BJ (cell line): ENCODE results near the gene GPR146. TPM values are rescaled to one million over a fixed set of nuclear protein-coding genes. Genes with fewer than 3 reads are reported as not detected.

Source experiments
- CTCF ChIA-PET: fragments of 350-600 bp; formaldehyde crosslinking; extraction: SDS; loops from one replicate; lab custom pipeline; 2021; ENCODE audit warnings: antibody characterized with exemption, inconsistent platforms; lab: Yijun Ruan, JAX
- POLR2A ChIA-PET: fragments of 300-600 bp; sonication (Branson Sonifier 250); formaldehyde crosslinking; extraction: SDS; loops from one replicate; lab custom pipeline; 2021; ENCODE audit warnings: antibody characterized with exemption; lab: Charles Lee
- DNase-seq: peaks from one replicate; pipeline ENCODE4 v3.0.0-alpha.2; 2011; ENCODE audit warnings: low read depth
- H3K27me3 ChIP-seq: 2 replicates; pipeline ENCODE4 v1.6.0; 2011; ENCODE audit warnings: low read length; ENCODE audit not compliant: control insufficient read depth, insufficient read depth
- H3K36me3 ChIP-seq: 2 replicates; pipeline ENCODE4 v1.5.1; 2011; ENCODE audit warnings: low read length; ENCODE audit not compliant: control insufficient read depth, insufficient read depth
- H3K4me3 ChIP-seq: 2 replicates; pipeline ENCODE4 v1.5.1; 2011; ENCODE audit warnings: low read depth, mild to moderate bottlenecking, control low read depth, low read length
- polyA plus RNA-seq: library from polyadenylated mRNA; depleted of rRNA; stranded (reverse); fragments of >200 nt; gene quantifications from 2 replicates; pipeline ENCODE4 v1.2.3, GENCODE V29; 2011
- TF ChIP-seq, protein P1 (sequence below): IDR thresholded peaks from 2 replicates; pipeline ENCODE4 v1.5.1; 2011; ENCODE audit warnings: low read depth, mild to moderate bottlenecking, control low read depth, inconsistent platforms, low read length, moderate library complexity; ENCODE audit not compliant: insufficient read depth

Gene GPR146
- polyA plus RNA-seq, 1 experiment = 4.5 TPM

- ChIA-PET CTCF (interaction anchor here (1.1 to 1.9 kb wide), 4 partner anchors 11 to 53 kb away, joined by 3 to 16 read pairs (median 4); no protein-coding TSS in a partner anchor), POLR2A (no interaction called here)
- Histone ChIP-seq H3K4me3 (no peak overlapping the region), H3K27me3 (no peaks in the 10 kb centered on the region), H3K36me3 (no peaks in the 10 kb centered on the region)
- DNase-seq = no peak
- TF ChIP-seq, protein P1, sequence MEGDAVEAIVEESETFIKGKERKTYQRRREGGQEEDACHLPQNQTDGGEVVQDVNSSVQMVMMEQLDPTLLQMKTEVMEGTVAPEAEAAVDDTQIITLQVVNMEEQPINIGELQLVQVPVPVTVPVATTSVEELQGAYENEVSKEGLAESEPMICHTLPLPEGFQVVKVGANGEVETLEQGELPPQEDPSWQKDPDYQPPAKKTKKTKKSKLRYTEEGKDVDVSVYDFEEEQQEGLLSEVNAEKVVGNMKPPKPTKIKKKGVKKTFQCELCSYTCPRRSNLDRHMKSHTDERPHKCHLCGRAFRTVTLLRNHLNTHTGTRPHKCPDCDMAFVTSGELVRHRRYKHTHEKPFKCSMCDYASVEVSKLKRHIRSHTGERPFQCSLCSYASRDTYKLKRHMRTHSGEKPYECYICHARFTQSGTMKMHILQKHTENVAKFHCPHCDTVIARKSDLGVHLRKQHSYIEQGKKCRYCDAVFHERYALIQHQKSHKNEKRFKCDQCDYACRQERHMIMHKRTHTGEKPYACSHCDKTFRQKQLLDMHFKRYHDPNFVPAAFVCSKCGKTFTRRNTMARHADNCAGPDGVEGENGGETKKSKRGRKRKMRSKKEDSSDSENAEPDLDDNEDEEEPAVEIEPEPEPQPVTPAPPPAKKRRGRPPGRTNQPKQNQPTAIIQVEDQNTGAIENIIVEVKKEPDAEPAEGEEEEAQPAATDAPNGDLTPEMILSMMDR = no peak
Observed at GRCh38 chr7:1046722-1047679, 2.7 kb downstream of the GPR146 start.

GRCh38 chr7:1049006-1049741 lies 4.8 kb downstream of the GPR146 start:
- POLR2A ChIA-PET = no interaction called here
- Histone ChIP-seq H3K4me3 (no peak overlapping the region), H3K36me3 (no peaks in the 10 kb centered on the region), H3K27me3 (no peaks in the 10 kb centered on the region)
- no peak for DNase-seq
- TF ChIP-seq, protein P1 = no peak
- CTCF ChIA-PET = interaction anchor here (0.6 to 1.8 kb wide), 2 partner anchors 16 to 56 kb away, joined by 3 to 5 read pairs; no protein-coding TSS in a partner anchor

GRCh38 chr7:1049801-1050200 lies 5.5 kb downstream of the GPR146 start:
- POLR2A ChIA-PET = no interaction called here
- H3K27me3 ChIP-seq = no peaks in the 10 kb centered on the region
- TF ChIP-seq, protein P1 = no peak
- H3K4me3 ChIP-seq = no peak overlapping the region
- no peaks in the 10 kb centered on the region for H3K36me3 ChIP-seq
- no peak for DNase-seq
- CTCF ChIA-PET = interaction anchor here (0.6 to 1.8 kb wide), 2 partner anchors 15 to 57 kb away, joined by 3 to 5 read pairs; no protein-coding TSS in a partner anchor

DNA sequence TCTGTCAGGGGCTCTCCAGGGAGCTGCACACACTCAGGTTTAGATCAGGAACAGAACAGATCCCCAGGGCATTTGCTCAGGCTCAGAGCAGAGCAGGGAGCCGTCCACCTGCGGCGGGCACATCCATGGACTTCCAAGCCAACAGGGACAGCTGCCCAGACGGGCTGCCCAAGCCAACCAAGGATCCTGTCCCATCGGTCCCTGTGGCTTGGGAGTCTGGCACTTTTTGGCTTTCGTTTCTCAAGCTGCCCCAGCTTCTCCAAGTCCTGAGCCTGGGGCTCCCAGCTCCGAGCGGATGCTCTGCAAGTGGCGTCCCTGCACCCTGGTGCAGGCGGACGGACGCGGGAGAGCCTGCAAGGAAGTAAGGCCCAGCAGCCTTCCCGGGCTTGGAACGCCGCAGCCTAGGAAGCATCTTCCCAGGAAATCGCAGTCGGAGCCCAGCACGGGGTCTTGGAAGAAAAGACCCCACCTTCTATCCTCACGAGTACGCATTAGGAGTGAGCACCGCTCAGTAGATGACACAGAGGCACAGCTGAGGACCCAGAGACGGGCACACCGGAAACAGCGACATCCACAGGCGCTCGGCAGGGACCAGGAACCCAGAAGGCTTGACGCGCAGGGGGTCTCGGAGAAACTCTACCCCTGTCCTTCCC lies 6.0 kb downstream of the GPR146 start:
- Histone ChIP-seq H3K36me3 (no peaks in the 10 kb centered on the region), H3K4me3 (no peak overlapping the region), H3K27me3 (no peaks in the 10 kb centered on the region)
- ChIA-PET CTCF (interaction anchor here (1.8 to 4.2 kb wide), 3 partner anchors 15 to 57 kb away, joined by 5 to 33 read pairs (median 18); no protein-coding TSS in a partner anchor), POLR2A (no interaction called here)
- no peak for DNase-seq
- TF ChIP-seq, protein P1 = no peak
